ENCODE results near the gene PSTPIP1.

Gene PSTPIP1

DNA sequence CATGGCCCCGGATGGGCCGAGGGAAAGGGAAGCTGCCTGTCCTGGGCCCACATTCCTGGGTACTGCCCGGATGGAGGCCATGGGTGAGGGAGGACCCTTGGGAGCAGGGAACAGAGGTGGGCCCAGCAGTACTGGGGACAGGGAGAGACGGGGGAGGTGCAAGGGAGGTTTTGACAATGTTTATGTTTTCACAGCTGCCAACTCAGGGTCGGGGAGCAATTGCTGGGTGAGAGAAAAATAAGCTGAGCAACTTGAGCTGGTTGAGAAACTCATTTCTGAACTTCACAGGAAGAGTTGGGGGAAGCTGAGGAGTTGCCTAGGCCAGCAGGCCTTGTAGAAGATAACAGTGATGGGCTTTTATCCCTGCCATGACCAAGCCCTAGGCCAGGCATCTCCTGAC is 87.0 kb downstream of the PSTPIP1 start:
- TF ChIP-seq, protein P1, sequence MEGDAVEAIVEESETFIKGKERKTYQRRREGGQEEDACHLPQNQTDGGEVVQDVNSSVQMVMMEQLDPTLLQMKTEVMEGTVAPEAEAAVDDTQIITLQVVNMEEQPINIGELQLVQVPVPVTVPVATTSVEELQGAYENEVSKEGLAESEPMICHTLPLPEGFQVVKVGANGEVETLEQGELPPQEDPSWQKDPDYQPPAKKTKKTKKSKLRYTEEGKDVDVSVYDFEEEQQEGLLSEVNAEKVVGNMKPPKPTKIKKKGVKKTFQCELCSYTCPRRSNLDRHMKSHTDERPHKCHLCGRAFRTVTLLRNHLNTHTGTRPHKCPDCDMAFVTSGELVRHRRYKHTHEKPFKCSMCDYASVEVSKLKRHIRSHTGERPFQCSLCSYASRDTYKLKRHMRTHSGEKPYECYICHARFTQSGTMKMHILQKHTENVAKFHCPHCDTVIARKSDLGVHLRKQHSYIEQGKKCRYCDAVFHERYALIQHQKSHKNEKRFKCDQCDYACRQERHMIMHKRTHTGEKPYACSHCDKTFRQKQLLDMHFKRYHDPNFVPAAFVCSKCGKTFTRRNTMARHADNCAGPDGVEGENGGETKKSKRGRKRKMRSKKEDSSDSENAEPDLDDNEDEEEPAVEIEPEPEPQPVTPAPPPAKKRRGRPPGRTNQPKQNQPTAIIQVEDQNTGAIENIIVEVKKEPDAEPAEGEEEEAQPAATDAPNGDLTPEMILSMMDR (IDR thresholded peaks at IDR 0.05; ENCODE audit: low read depth, low read length, missing control alignments) = no peak
- no peak for DNase-seq (ENCODE audit: extremely low read depth, low read depth)
- no peak overlapping the region for H3K4me3 ChIP-seq (replicated peaks; ENCODE audit: low read depth, low read length)

DNA sequence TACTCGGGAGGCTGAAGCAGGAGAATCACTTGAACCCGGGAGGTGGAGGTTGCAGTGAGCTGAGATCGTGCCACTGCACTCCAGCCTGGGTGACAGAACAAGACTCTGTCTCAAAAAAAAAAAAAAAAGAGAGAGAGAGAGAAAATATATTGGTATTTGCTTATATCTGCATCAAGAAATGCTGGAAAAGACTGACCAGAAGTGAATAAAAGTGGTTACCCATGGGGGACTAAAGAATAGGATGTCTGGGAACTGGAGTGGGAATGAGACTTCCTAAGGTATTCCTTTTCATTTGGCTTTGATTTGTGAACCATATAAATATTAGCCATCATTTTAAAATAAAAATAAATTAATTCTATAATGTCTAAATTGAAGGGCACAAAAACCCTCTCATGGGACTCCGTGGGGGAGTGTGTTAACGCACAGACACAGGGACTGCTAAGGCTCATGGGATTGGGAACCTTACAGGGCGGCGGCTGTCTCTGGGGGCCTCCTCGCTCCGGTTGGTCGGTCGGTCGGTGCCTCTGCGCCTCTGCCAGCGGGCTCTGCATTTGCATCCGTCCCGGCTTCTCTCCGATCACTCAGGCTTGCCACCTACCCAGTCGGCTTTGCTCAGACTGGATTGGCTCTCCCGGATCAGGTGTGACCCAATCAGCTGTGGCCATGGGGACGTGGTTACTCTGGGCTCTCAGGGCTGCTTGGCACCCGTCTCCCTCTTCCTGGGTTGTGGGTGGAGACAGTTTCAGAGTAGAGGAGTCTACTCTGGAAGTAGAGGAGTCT is 88.6 kb downstream of the PSTPIP1 start:
- DNase-seq (ENCODE audit: extremely low read depth, low read depth) = no peak
- TF ChIP-seq, protein P1 (IDR thresholded peaks at IDR 0.05; ENCODE audit: low read depth, low read length, missing control alignments) = no peak
- H3K4me3 ChIP-seq (replicated peaks; ENCODE audit: low read depth, low read length) = no peak overlapping the region

DNA sequence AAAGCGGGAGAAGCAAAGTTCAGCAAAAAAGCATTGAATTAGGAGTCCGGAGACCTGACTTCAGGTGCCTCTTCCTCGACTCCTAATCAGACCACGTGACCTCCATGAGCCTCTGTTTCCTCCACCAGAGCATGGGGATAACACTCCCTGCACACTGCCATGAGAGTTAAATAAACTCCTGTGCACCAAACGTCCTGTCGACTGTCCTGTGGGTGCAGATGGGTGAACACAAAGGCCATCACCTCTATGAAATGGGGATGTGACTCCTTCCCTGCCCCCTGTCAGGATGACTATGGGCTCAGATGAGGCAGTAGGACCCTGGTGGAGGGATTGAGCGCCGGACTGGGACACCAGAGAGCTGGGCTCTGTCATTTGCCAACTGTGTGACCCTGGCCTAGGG is 89.5 kb downstream of the PSTPIP1 start:
- no peak for DNase-seq (ENCODE audit: extremely low read depth, low read depth)
- H3K4me3 ChIP-seq (replicated peaks; ENCODE audit: low read depth, low read length) = no peak overlapping the region
- TF ChIP-seq, protein P1 (IDR thresholded peaks at IDR 0.05; ENCODE audit: low read depth, low read length, missing control alignments) = no peak

DNA sequence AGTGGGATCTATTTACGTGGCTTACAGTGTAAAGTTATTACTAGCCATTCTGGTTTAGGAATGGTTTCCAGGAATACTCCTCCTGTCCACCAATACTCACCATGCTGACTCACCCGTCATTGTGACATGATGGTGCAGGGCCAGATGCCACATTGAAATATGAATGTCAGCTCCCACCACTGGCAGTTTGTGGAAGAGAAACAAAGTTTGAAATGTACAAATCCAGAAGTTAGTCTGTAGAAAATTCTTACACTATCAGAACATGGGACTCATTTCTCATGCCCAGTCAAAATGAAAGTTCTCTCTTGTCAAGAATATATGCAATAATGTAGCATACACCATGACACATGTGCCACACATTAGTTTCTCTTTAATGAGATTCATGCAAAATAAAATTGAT is 90.4 kb downstream of the PSTPIP1 start:
- H3K4me3 ChIP-seq (replicated peaks; ENCODE audit: low read depth, low read length) = no peak overlapping the region
- no peak for DNase-seq (ENCODE audit: extremely low read depth, low read depth)
- TF ChIP-seq, protein P1 (IDR thresholded peaks at IDR 0.05; ENCODE audit: low read depth, low read length, missing control alignments) = no peak

Data from HFF-Myc (cell line).